ENCODE results near the gene GRID1. TPM values are rescaled to one million over a fixed set of nuclear protein-coding genes. Genes with fewer than 3 reads are reported as not detected.

The GRID1 gene
- total RNA-seq, 4 donors from 2014 or later: 0.40 to 1.9 (median 1.00) TPM

GRCh38 chr10:85607043-85607695, 759.4 kb downstream of the GRID1 start:
- Histone ChIP-seq H3K27ac (no peak overlapping the region), H3K36me3 (no peaks in the 10 kb centered on the region), H3K9me3 (no peaks in the 10 kb centered on the region), H3K4me1 (no peaks in the 10 kb centered on the region), H3K4me3 (no peak overlapping the region), H3K27me3 (no peaks in the 10 kb centered on the region)
- in situ Hi-C loops (cut with MboI; ENCODE audit: low pct_ligation_motif_present in 1 of 4, low pct_unique_long_range_greater_than_20kb in 1 of 4, low sequenced_read_pairs in 3 of 4): no loop called here
- TF ChIP-seq EP300 (IDR thresholded peaks at IDR 0.05; ENCODE audit: low read depth) (no peak), CTCF (IDR thresholded peaks at IDR 0.05) (no peak), POLR2A (IDR thresholded peaks at IDR 0.05) (no peak), POLR2AphosphoS5 (IDR thresholded peaks at IDR 0.05) (no peak)
- no peak for DNase-seq
- intact Hi-C loops (cut with DNase I; ENCODE audit: low total_unique reads): no loop called here
- 81 to 90% methylated on average over 5 to 11 of the region's 11 CpGs for WGBS, 2 donors (ENCODE audit: low coverage in 1 of 2)

- H3K27me3 ChIP-seq: no peaks in the 10 kb centered on the region
- DNase-seq: no peak
- TF ChIP-seq CTCF (IDR thresholded peaks at IDR 0.05): no peak
- no peak for TF ChIP-seq EP300 (IDR thresholded peaks at IDR 0.05; ENCODE audit: low read depth)
- no peak for TF ChIP-seq POLR2A (IDR thresholded peaks at IDR 0.05)
- TF ChIP-seq POLR2AphosphoS5 (IDR thresholded peaks at IDR 0.05): no peak
- no peak overlapping the region for H3K27ac ChIP-seq
- H3K36me3 ChIP-seq: no peaks in the 10 kb centered on the region
- H3K4me1 ChIP-seq: no peaks in the 10 kb centered on the region
- 83 to 84% methylated on average over 4 to 5 of the region's 5 CpGs for WGBS, 2 donors (ENCODE audit: low coverage in 1 of 2)
- in situ Hi-C loops (cut with MboI; ENCODE audit: low pct_ligation_motif_present in 1 of 4, low pct_unique_long_range_greater_than_20kb in 1 of 4, low sequenced_read_pairs in 3 of 4): no loop called here
- H3K4me3 ChIP-seq: no peak overlapping the region
- intact Hi-C loops (cut with DNase I; ENCODE audit: low total_unique reads): no loop called here
- no peaks in the 10 kb centered on the region for H3K9me3 ChIP-seq
Observed at GRCh38 chr10:85606401-85606800, 760.2 kb downstream of the GRID1 start.

- WGBS, 2 donors (ENCODE audit: low coverage in 1 of 2): 65 to 71% methylated on average over 4 to 5 of the region's 5 CpGs
- Histone ChIP-seq H3K9me3 (no peaks in the 10 kb centered on the region), H3K4me1 (no peaks in the 10 kb centered on the region), H3K36me3 (no peaks in the 10 kb centered on the region), H3K4me3 (no peak overlapping the region), H3K27me3 (no peaks in the 10 kb centered on the region), H3K27ac (no peak overlapping the region)
- DNase-seq: no peak
- intact Hi-C loops (cut with DNase I; ENCODE audit: low total_unique reads): no loop called here
- TF ChIP-seq CTCF (IDR thresholded peaks at IDR 0.05) (no peak), POLR2A (IDR thresholded peaks at IDR 0.05) (no peak), POLR2AphosphoS5 (IDR thresholded peaks at IDR 0.05) (no peak), EP300 (IDR thresholded peaks at IDR 0.05; ENCODE audit: low read depth) (no peak)
- in situ Hi-C loops (cut with MboI; ENCODE audit: low pct_ligation_motif_present in 1 of 4, low pct_unique_long_range_greater_than_20kb in 1 of 4, low sequenced_read_pairs in 3 of 4): no loop called here
Observed at GRCh38 chr10:85604884-85605283, 761.7 kb downstream of the GRID1 start.

- Histone ChIP-seq H3K4me3 (no peak overlapping the region), H3K4me1 (no peaks in the 10 kb centered on the region), H3K36me3 (no peaks in the 10 kb centered on the region), H3K27ac (no peak overlapping the region), H3K27me3 (no peaks in the 10 kb centered on the region), H3K9me3 (no peaks in the 10 kb centered on the region)
- no peak for TF ChIP-seq CTCF (IDR thresholded peaks at IDR 0.05)
- no peak for TF ChIP-seq POLR2A (IDR thresholded peaks at IDR 0.05)
- TF ChIP-seq POLR2AphosphoS5 (IDR thresholded peaks at IDR 0.05): no peak
- no peak for TF ChIP-seq EP300 (IDR thresholded peaks at IDR 0.05; ENCODE audit: low read depth)
- intact Hi-C loops (cut with DNase I; ENCODE audit: low total_unique reads) (no loop called here), in situ Hi-C loops (cut with MboI; ENCODE audit: low pct_ligation_motif_present in 1 of 4, low pct_unique_long_range_greater_than_20kb in 1 of 4, low sequenced_read_pairs in 3 of 4) (no loop called here)
- no peak for DNase-seq
- WGBS, 2 donors (ENCODE audit: low coverage in 1 of 2): 73% methylated on average over 5 of the region's 5 CpGs; no CpG with 5 or more reads in 1 of the 2 donors
Observed at GRCh38 chr10:85604136-85604725, 762.4 kb downstream of the GRID1 start.
